Activated T-cell treated with anti-CD3 and anti-CD28 coated beads for 1 hour (primary cell): ENCODE measurements around the gene ZNF420.
A peak's percentile ranks its signal among the peaks of the same experiment; 100 is the strongest.

Experiments
- DNase-seq: peaks from one replicate; pipeline ENCODE4 v3.0.0-alpha.2; 2020; ENCODE audit warnings: low read depth

Gene ZNF420

GRCh38 chr19:37148214-37148613, 70.0 kb downstream of the ZNF420 start:
- no peak for DNase-seq

DNA sequence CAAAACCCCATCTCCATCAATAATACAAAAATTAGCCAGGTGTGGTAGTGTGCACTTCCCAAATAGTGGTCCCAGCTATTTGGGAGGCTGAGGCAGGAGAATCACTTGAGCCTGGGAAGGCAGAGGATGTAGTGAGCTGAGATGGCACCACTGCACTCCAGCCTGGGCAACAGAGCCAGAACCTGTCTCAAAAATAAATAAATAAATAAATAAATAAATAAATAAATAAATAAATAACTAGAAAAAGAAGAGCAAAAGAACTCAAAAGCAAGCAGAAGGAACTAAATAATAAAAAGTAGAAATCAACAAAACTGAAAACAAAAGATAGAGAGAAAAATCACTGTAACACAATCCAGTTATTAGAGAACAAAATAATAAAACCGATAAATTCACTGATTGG, 81.9 kb downstream of the ZNF420 start:
- no peak for DNase-seq

- no peak for DNase-seq
Measured at GRCh38 chr19:37165635-37166034, 87.4 kb downstream of the ZNF420 start.

- peak; percentile 83 for DNase-seq
Measured at GRCh38 chr19:37172368-37173366, 94.4 kb downstream of the ZNF420 start, which contains the start of gene ZNF585A. Gene ZNF585A (minus strand): TSS chr19:37172695. CDS start chr19:37169910, 2,785 bp downstream.
